Stimulated activated CD8-positive, alpha-beta memory T cell treated with anti-CD3 and anti-CD28 coated beads, Interleukin-15, amount 100 ng/mL, for 4 hours (primary cell): Measurements from ENCODE around the gene SMC6.

Experiments
- DNase-seq, 2 donors: peaks; one replicate each; pipeline ENCODE4 v3.0.0-alpha.2; 2020; ENCODE audit warnings: low read depth in 2 of 2

The SMC6 gene

DNA sequence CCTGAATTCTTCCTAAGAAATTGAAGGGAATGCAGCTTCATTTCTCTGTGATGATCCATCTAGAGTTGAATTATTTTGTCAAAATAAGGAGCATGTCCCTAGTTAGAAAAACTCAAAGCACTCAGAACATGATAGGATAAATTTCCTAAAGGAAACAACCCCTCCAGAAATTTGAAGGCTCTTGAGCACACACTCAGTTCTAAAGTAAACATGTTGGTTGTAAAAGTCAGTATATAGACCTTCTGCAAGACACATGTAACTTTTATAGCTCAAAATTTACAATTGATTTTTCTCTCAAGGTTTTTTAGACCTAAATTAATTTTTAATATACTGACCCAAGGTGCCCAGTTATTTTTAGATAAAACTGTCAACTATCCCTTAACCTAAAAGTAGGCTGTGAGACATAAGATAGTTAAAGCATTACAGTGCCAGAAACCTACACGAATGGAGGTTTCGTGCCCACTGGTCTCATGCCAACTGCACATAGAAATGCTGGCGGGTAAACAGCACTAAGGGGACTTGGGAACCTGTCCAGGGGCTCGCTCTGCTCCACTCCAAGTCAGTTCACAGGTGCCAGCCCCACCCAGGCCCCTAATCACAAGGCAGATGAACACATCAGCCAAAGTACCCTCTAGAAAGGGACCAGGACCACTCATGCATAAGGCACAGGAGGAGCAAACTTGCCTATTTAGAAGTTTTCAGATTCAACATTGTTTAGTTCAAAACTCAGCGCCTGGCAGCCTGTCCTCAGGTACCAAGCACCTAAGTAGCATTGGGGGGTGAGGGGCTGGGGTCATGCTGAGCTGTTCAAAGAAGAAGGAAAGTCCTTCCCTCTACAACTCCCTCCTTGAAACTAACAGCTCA lies 106.5 kb downstream of the SMC6 start:
- DNase-seq, result no peak

GRCh38 chr2:17646081-17646554 lies 107.5 kb downstream of the SMC6 start:
- DNase-seq, result no peak

GRCh38 chr2:17644997-17645720 lies 108.5 kb downstream of the SMC6 start:
- DNase-seq, result no peak

- no peak for DNase-seq
Observed at GRCh38 chr2:17643031-17643615, 110.5 kb downstream of the SMC6 start.

DNA sequence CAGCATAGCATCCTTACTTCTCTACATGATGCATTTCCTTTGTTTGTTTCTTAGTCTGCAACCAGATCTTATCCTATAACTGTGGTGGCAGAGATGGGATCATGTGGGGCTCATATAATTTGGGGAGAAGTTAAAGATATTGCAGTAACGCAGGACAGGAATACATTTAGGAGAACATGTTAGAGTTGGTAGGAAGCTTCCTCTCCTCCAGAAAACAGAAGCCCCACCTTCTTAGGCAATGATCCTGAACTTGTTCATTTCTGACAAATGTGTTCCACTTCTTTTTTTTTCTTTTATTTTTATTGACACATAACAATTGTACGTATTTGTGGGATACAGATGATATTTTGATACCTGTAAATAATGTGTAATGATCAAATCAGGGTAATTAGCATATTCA lies 113.2 kb downstream of the SMC6 start:
- no peak for DNase-seq

GRCh38 chr2:17638196-17638743 lies 115.3 kb downstream of the SMC6 start:
- no peak for DNase-seq

DNA sequence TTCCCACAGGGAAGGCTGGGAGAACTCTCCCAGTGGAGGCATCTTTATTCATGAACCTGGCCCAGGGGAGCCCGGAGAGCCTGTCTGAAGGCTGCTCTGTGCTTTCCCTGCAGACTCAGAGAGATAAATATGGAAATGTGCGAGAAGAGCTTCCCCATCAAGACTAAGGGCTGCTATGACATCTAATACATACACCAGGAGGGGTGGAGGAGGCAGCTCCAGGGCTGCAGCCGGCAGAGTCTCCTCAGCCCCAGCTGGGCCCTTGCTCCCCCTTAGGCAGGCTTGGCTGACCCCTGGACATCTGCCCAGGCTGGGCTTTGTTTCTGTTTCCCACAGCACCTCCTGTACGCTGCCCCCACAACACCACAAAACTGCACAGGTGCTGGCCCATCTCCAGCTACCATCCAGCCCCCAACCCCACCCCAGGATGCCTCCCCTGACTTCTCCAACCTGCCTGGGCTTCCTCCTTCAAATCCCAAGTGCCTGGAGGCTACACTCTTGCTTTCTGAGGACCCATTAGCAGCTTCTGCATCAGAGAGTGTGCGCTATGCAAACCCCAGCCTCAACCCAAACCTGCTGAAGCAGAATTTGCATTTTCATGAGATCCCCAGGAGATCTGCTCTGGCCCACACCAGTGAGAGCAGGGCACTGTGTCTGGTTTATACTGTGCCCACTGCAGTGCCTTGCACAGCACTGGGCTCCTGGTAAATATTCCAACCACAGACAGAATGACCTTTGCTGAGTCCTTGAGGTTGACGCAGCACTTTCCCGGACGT lies 116.3 kb downstream of the SMC6 start:
- DNase-seq, result no peak

- no peak for DNase-seq
Observed at GRCh38 chr2:17636257-17636656, 117.4 kb downstream of the SMC6 start.

GRCh38 chr2:17634997-17635396 lies 118.6 kb downstream of the SMC6 start:
- DNase-seq, result no peak

DNA sequence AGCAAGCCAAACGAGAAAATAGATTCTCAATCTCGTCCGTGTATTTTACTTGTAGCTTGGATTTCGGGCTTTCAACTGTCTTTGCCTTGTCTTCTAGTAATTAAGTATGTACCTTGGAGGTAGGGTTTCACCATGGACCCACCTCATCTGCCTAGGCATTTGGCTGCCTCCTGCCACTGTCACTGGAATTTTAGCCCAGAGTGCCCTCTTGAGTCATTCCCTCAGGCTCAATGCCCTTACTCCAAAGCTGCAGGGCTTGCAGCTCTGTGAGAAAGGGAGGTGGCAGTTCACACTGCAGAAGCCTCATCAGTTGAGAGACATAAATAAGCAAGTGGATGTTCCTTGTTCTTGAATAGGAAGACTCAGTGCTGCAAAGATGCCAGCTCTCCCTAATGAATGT lies 123.5 kb downstream of the SMC6 start:
- DNase-seq, result no peak

DNA sequence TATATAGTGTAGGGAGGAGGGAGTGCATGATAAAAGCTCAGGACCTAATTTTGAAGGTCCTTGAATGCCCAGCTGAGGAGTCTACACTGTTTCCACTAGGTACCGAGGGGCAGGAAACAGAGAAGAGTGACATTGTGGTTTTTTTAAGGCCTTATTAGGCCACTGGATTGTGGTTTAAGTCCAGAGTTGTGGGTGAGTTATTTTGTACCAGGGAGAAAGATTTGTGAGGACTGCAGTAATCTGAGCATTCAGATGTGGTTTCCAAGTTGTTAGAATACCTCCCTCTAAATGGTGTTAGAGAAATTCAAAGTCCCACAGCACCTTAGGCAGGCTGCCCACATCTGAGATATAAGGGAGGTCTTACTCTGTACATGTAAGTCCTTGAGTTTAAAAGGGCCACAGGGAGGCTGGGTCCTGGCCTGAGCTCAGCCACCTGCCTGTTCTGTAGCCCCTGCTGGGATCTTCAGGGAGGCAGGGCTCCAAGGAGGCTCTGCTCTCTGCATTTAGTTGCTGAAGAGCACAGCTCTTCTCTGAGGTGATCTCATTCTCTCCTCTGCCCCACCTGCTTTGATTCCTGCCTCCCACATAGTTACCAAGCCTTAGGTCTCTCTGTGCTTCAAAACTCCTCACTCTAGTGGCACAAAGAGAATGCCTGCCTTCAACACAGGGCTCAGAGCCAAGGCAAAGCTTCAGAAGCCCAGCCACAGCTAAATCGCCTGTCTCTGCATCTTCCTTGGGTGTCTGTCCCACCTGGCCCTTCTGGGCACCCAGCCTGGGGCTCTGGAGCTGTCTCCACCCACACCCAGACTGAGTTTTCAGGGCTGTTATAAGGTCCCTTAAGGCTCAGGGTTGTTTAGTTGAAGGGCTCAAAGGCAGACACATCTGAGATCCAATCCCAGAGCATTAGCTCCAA lies 125.0 kb downstream of the SMC6 start:
- DNase-seq, result no peak

- no peak for DNase-seq
Observed at GRCh38 chr2:17627434-17627833, 126.2 kb downstream of the SMC6 start.

GRCh38 chr2:17626986-17627385 lies 126.6 kb downstream of the SMC6 start:
- DNase-seq, result no peak

DNA sequence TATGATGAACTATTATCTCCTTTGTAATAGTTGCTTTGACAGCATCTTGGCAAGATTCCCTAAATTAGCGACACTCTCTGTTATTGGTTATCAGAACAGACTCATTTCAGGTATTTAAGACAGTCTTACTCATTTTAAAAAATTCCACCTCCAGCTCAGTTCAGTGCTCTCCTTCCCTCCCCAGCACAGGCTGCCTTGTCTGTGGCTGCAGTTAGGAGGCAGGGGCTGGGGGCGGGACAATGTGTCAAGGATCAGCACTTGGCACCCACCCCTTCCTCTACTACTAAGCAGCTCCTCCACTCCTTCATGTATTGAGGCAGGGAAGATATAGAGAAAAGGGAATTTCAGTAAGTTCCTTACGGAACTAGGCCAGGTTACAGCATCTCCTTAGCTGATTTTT lies 128.2 kb downstream of the SMC6 start:
- no peak for DNase-seq

DNA sequence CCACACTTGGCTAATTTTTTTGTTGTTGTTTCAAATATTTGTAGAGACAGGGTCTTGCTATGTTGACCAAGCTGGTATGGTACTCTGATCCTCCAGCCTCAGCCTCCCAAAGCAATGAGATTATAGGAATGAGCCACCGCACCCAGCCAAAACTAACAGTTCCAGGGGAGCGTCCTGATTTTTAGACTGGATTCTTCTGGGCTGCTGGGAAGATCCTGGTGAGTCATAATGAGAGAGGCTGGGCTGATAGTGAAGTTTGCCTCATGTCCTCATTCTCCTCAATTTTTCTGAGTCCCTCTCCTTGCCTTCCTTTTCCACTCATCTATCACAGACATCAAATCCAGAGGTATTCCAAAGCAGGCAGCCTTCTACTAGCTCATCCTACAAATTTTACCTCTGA lies 131.8 kb downstream of the SMC6 start:
- DNase-seq, result no peak

GRCh38 chr2:17620841-17621240 lies 132.8 kb downstream of the SMC6 start:
- DNase-seq, result no peak

GRCh38 chr2:17620280-17620679 lies 133.3 kb downstream of the SMC6 start:
- no peak for DNase-seq

GRCh38 chr2:17617955-17618354 lies 135.7 kb downstream of the SMC6 start:
- DNase-seq, result no peak

- no peak for DNase-seq
Observed at GRCh38 chr2:17617516-17617915, 136.1 kb downstream of the SMC6 start.

- DNase-seq, result no peak
Observed at GRCh38 chr2:17616405-17616804, 137.2 kb downstream of the SMC6 start.
